ENCODE results near the gene BCL6.

The BCL6 gene

GRCh38 chr3:187725653-187726370 lies 19.5 kb downstream of the BCL6 start:
- no peak for TF ChIP-seq CTCF (IDR thresholded peaks at IDR 0.05)

GRCh38 chr3:187725224-187725623 lies 20.0 kb downstream of the BCL6 start:
- TF ChIP-seq CTCF (IDR thresholded peaks at IDR 0.05) = no peak

GRCh38 chr3:187722206-187722612 lies 23.1 kb downstream of the BCL6 start:
- no peak for TF ChIP-seq CTCF (IDR thresholded peaks at IDR 0.05)

GRCh38 chr3:187721055-187721454 lies 24.2 kb downstream of the BCL6 start:
- TF ChIP-seq CTCF (IDR thresholded peaks at IDR 0.05) = no peak

- TF ChIP-seq CTCF (IDR thresholded peaks at IDR 0.05) = no peak
These were observed 25.0 kb downstream of the BCL6 start for GRCh38 chr3:187720337-187720670.

- no peak for TF ChIP-seq CTCF (IDR thresholded peaks at IDR 0.05)
These were observed 25.5 kb downstream of the BCL6 start for GRCh38 chr3:187719628-187720336.

GRCh38 chr3:187718802-187719201 lies 26.5 kb downstream of the BCL6 start:
- no peak for TF ChIP-seq CTCF (IDR thresholded peaks at IDR 0.05)

All from LNCAP (cell line).